ENCODE measurements around the gene ASTE1. TPM values are rescaled to one million over a fixed set of nuclear protein-coding genes. Genes with fewer than 3 reads are reported as not detected.

ASTE1 gene
- total RNA-seq, 1 donor from 2014 or later, result 3.7 TPM

DNA sequence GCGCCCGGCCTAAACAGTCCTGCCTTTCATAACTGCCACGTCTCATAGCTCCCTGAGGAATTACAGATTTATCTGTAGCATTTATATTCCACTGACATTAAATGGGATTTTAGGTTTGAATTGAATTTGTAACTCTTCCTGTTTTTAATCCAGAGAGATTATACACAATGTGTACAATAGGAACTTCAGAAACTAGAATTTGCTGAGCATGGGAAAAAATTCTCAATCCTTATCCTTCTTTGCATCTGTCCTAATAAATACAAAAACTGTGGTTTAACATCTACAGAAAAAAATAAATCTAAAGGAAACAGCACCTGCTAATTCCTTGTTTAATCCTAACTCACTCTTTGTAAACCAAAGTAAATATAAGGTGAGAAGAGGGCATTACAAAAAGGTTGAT lies 2.2 kb upstream of the ASTE1 start:
- Histone ChIP-seq H3K27ac (no peak overlapping the region), H3K9me3 (no peaks in the 10 kb centered on the region), H3K4me1 (peaks cover 34% of the 10 kb centered on the region), H3K36me3 (peaks cover 0 to 2% of the 10 kb centered on the region in 2 donors), H3K4me3 (no peak overlapping the region), H3K27me3 (no peaks in the 10 kb centered on the region)
- no peak for DNase-seq (ENCODE audit: extremely low spot score in 2 of 2)
- intact Hi-C loops (cut with DNase I), result no loop called here
- TF ChIP-seq POLR2A (IDR thresholded peaks at IDR 0.05) (no peak), POLR2AphosphoS5 (IDR thresholded peaks at IDR 0.05; ENCODE audit: insufficient read depth in 1 of 2, low read depth in 1 of 2) (no peak)
- TF ChIP-seq, protein P1, sequence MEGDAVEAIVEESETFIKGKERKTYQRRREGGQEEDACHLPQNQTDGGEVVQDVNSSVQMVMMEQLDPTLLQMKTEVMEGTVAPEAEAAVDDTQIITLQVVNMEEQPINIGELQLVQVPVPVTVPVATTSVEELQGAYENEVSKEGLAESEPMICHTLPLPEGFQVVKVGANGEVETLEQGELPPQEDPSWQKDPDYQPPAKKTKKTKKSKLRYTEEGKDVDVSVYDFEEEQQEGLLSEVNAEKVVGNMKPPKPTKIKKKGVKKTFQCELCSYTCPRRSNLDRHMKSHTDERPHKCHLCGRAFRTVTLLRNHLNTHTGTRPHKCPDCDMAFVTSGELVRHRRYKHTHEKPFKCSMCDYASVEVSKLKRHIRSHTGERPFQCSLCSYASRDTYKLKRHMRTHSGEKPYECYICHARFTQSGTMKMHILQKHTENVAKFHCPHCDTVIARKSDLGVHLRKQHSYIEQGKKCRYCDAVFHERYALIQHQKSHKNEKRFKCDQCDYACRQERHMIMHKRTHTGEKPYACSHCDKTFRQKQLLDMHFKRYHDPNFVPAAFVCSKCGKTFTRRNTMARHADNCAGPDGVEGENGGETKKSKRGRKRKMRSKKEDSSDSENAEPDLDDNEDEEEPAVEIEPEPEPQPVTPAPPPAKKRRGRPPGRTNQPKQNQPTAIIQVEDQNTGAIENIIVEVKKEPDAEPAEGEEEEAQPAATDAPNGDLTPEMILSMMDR (IDR thresholded peaks at IDR 0.05), result no peak

DNA sequence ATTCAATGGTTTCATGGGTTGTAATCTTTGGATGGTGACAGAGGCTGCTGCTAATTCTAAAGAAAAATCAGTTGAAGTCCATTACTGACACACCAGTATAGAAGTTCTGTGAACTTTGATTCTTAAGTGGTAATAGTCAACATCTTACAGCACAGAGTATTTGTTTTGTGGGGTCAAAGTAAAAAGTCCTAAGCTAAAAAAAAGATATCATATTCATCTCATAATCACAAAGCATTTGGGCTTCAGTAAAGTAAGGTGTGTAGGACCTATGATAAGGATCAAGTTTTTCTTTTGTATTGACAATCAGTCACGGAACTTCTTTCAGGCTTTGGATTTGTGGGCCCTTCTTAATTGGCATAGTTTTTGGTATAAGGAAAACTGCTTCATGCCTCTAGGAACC lies 1.1 kb downstream of the ASTE1 start:
- no peak overlapping the region for H3K27ac ChIP-seq
- H3K4me1 ChIP-seq, result peaks cover 61% of the 10 kb centered on the region
- no peak for DNase-seq (ENCODE audit: extremely low spot score in 2 of 2)
- H3K36me3 ChIP-seq, result peaks cover 0 to 6% of the 10 kb centered on the region in 2 donors
- intact Hi-C loops (cut with DNase I), result no loop called here
- peak overlapping the region; percentile 67 to 68 for H3K4me3 ChIP-seq
- TF ChIP-seq, protein P1 (IDR thresholded peaks at IDR 0.05), result no peak
- TF ChIP-seq POLR2AphosphoS5 (IDR thresholded peaks at IDR 0.05; ENCODE audit: insufficient read depth in 1 of 2, low read depth in 1 of 2) (no peak), POLR2A (IDR thresholded peaks at IDR 0.05) (no peak)
- H3K9me3 ChIP-seq, result no peaks in the 10 kb centered on the region
- no peaks in the 10 kb centered on the region for H3K27me3 ChIP-seq

DNA sequence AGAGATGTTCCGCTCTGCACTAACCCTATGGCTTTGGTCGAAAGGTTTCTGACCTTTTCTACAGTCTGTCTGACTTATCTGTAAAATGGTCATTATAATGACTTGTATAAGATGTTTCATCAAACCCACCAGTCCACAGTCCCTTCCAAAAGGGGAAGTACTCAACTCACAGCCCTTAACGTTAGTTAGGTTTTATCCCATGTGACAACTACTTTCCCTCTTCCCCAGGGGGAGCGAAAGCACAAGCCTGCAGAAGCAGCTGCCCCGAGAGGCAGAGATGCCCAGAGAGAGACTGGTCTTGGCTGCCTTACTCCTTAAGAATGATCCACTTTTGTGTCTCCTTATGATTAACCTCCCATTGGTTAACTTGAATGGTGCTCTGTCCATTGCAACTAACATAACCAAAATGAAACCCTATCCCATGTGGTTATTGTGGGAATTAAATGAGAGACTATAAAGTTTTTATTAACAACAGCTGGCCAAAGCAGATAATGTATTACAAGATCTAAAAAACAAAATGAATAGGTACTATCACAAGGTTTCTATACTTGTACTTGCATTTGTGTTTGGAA lies 6.4 kb downstream of the ASTE1 start:
- Histone ChIP-seq H3K36me3 (peaks cover 0 to 39% of the 10 kb centered on the region in 2 donors), H3K4me3 (no peak overlapping the region), H3K4me1 (peaks cover 47% of the 10 kb centered on the region), H3K27ac (no peak overlapping the region), H3K9me3 (no peaks in the 10 kb centered on the region), H3K27me3 (no peaks in the 10 kb centered on the region)
- DNase-seq (ENCODE audit: extremely low spot score in 2 of 2), result no peak
- no peak for TF ChIP-seq POLR2A (IDR thresholded peaks at IDR 0.05)
- no peak for TF ChIP-seq POLR2AphosphoS5 (IDR thresholded peaks at IDR 0.05; ENCODE audit: insufficient read depth in 1 of 2, low read depth in 1 of 2)
- TF ChIP-seq, protein P1 (IDR thresholded peaks at IDR 0.05), result no peak
- intact Hi-C loops (cut with DNase I), result no loop called here

DNA sequence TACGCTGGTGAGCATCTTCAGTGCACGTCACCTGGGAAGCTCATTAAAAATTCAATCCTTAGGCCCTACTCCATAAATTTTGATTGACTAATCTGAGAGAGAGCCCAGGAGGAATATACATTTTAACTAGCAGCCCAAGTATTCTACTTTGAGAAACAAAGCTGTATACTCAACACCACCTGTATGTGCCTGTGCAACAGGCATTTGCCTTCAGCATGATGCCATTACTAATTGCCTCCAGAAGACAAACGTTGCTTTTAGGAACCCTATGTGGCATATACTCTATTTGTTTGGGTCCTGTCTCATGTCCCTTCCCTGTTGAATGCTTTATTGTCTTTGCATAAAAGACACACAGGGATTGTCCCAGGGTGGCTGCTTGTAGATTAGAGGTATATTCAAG lies 7.7 kb downstream of the ASTE1 start:
- Histone ChIP-seq H3K27me3 (no peaks in the 10 kb centered on the region), H3K4me1 (peaks cover 37% of the 10 kb centered on the region), H3K4me3 (no peak overlapping the region), H3K36me3 (peaks cover 0 to 47% of the 10 kb centered on the region in 2 donors), H3K27ac (no peak overlapping the region), H3K9me3 (no peaks in the 10 kb centered on the region)
- intact Hi-C loops (cut with DNase I), result no loop called here
- DNase-seq (ENCODE audit: extremely low spot score in 2 of 2), result no peak
- no peak for TF ChIP-seq POLR2A (IDR thresholded peaks at IDR 0.05)
- TF ChIP-seq, protein P1 (IDR thresholded peaks at IDR 0.05), result no peak
- TF ChIP-seq POLR2AphosphoS5 (IDR thresholded peaks at IDR 0.05; ENCODE audit: insufficient read depth in 1 of 2, low read depth in 1 of 2), result no peak

DNA sequence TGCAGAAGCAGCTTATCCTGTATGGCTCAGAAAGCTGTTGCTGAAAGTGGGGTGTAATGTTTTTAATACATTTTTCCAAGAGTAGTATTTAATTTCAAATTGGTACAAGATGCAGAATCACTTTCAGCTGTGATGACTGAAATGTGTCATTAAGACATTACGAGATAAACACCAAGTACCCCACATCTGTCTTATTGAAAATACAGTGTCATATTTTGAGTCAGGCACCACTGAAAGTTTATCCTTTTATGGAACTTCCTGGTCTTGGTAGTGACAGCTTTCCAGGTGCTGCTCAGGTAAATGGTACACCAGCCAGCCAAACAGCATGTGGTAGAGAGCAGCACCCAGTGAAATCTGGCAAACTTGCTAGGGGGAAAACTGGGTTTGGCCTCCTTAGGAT lies 16.9 kb downstream of the ASTE1 start:
- H3K27me3 ChIP-seq, result no peaks in the 10 kb centered on the region
- no peaks in the 10 kb centered on the region for H3K4me1 ChIP-seq
- no peaks in the 10 kb centered on the region for H3K9me3 ChIP-seq
- no peak for TF ChIP-seq POLR2AphosphoS5 (IDR thresholded peaks at IDR 0.05; ENCODE audit: insufficient read depth in 1 of 2, low read depth in 1 of 2)
- no peak for TF ChIP-seq POLR2A (IDR thresholded peaks at IDR 0.05)
- TF ChIP-seq, protein P1 (IDR thresholded peaks at IDR 0.05), result no peak
- H3K27ac ChIP-seq, result no peak overlapping the region
- H3K36me3 ChIP-seq, result peaks cover 0 to 35% of the 10 kb centered on the region in 2 donors
- no peak for DNase-seq (ENCODE audit: extremely low spot score in 2 of 2)
- intact Hi-C loops (cut with DNase I), result no loop called here
- no peak overlapping the region for H3K4me3 ChIP-seq

Data from vagina (tissue), 2 donors.